Spleen (tissue), 11 donors: ENCODE measurements around the gene SETD1A. TPM values are rescaled to one million over a fixed set of nuclear protein-coding genes. Genes with fewer than 3 reads are reported as not detected.

Source experiments
- DNase-seq: peaks from one replicate; pipeline ENCODE4 v3.0.0-alpha.2; 2020
- H3K27ac ChIP-seq, 8 donors: fragments of 200-600 bp; sonication (generic) in 7 of 8; 1 replicate in 4 of 8; 2 replicates in 4 of 8; pipeline versions ENCODE4 v1.5.0 to v1.8.0; 2016 to 2021; ENCODE audit warnings: inconsistent platforms in 4 of 8, mild to moderate bottlenecking in 4 of 8, moderate library complexity in 1 of 8
- H3K27me3 ChIP-seq, 7 donors: fragments of 200-600 bp; sonication (generic) in 6 of 7; replicated peaks in 1 of 7; 1 replicate in 4 of 7; 2 replicates in 3 of 7; pipeline versions ENCODE4 v1.5.0 to v1.8.0; 2016 to 2021; ENCODE audit warnings: inconsistent platforms in 3 of 7, mild to moderate bottlenecking in 1 of 7
- H3K36me3 ChIP-seq, 6 donors: fragments of 200-600 bp; sonication (generic) in 5 of 6; 1 replicate in 4 of 6; 2 replicates in 2 of 6; pipeline versions ENCODE4 v1.5.0 to v1.8.0; 2016 to 2021; ENCODE audit warnings: inconsistent platforms in 2 of 6
- H3K4me1 ChIP-seq, 6 donors: fragments of 200-600 bp; sonication (generic) in 5 of 6; 1 replicate in 3 of 6; 2 replicates in 3 of 6; pipeline versions ENCODE4 v1.5.0 to v1.8.0; 2016 to 2021; ENCODE audit warnings: inconsistent platforms in 3 of 6
- H3K4me3 ChIP-seq, 8 donors: fragments of 200-600 bp; sonication (generic) in 7 of 8; 1 replicate in 4 of 8; 2 replicates in 4 of 8; pipeline versions ENCODE4 v1.5.0 to v1.8.0; 2016 to 2021; ENCODE audit warnings: inconsistent platforms in 4 of 8, mild to moderate bottlenecking in 4 of 8, moderate library complexity in 2 of 8
- H3K9me3 ChIP-seq, 8 donors: fragments of 200-600 bp; sonication (generic) in 7 of 8; 1 replicate in 4 of 8; 2 replicates in 4 of 8; pipeline versions ENCODE4 v1.5.0 to v1.8.0; 2016 to 2021; ENCODE audit warnings: inconsistent platforms in 4 of 8
- CTCF ChIP-seq, 11 experiments: fragments of 200-600 bp in 7 of 11; fragments of 450-650 bp in 4 of 11; sonication (generic) in 4 of 11; IDR thresholded peaks in 8 of 11; conservative IDR thresholded peaks in 3 of 11; 1 replicate in 7 of 11; 2 replicates in 4 of 11; pipeline versions ENCODE4 v1.4.0 to v1.8.0; 2016 to 2021; ENCODE audit warnings: antibody characterized with exemption in 11 of 11, inconsistent platforms in 4 of 11, mild to moderate bottlenecking in 1 of 11
- POLR2A ChIP-seq, 3 donors: fragments of 450-650 bp; IDR thresholded peaks; one replicate each; pipeline ENCODE4 v1.5.1; 2017; ENCODE audit warnings: antibody characterized with exemption in 3 of 3, mild to moderate bottlenecking in 1 of 3
- POLR2AphosphoS5 ChIP-seq, 3 donors: sonication (generic); formaldehyde crosslinking; IDR thresholded peaks; one replicate each; pipeline ENCODE4 v1.5.1; 2017; ENCODE audit warnings: antibody characterized with exemption in 3 of 3
- WGBS, 5 donors: extraction: QIAGEN DNeasy Blood & Tissue Kit in 3 of 5; methylation state at CpG; one replicate each; pipeline versions ENCODE4 v1.1.5 to v1.1.7; 2013 to 2018; 5-methylcytosine and 5-hydroxymethylcytosine counted together
- intact Hi-C: fragments of 100-400 bp; cut with DNase I; formaldehyde crosslinking; loops from one replicate; pipeline ENCODE4 v1.15.0; 2023; ENCODE audit warnings: low total_unique reads
- polyA plus RNA-seq, 3 donors: library from polyadenylated mRNA; stranded (reverse); fragments of 200-250 nt; gene quantifications; one replicate each; pipeline ENCODE4 v1.2.1, GENCODE V29; 2013
- total RNA-seq, 7 donors: library from RNA; depleted of rRNA in 3 of 7; stranded (reverse); fragments of >200 nt in 3 of 7; fragmentation: NEBNext Ultra II Directional in 4 of 7; extraction: Animal tissue kit (Norgen Biotek cat#: 25700) in 4 of 7; gene quantifications; one replicate each; pipeline versions ENCODE4 v1.1.0 to v1.2.1, GENCODE V29; 2016 to 2021
- donor health status: healthy with polysubstance abuse.
- donor health status: DM: no; HTN: no; CAD: no; lungs with moderate emphysema.
- donor health status: DM: no; HTN: no; CAD: no.
- donor health status: Bipolar disorder and iron deficiency.
- donor health status: healthy.
- donor health status: DM: no; HTN: no; CAD: no.
- donor health status: DM: yes; HTN: yes; CAD: no.

The SETD1A gene
- total and polyA plus RNA-seq, 10 donors, result 4.8 to 24.9 (median 14.7) TPM

DNA sequence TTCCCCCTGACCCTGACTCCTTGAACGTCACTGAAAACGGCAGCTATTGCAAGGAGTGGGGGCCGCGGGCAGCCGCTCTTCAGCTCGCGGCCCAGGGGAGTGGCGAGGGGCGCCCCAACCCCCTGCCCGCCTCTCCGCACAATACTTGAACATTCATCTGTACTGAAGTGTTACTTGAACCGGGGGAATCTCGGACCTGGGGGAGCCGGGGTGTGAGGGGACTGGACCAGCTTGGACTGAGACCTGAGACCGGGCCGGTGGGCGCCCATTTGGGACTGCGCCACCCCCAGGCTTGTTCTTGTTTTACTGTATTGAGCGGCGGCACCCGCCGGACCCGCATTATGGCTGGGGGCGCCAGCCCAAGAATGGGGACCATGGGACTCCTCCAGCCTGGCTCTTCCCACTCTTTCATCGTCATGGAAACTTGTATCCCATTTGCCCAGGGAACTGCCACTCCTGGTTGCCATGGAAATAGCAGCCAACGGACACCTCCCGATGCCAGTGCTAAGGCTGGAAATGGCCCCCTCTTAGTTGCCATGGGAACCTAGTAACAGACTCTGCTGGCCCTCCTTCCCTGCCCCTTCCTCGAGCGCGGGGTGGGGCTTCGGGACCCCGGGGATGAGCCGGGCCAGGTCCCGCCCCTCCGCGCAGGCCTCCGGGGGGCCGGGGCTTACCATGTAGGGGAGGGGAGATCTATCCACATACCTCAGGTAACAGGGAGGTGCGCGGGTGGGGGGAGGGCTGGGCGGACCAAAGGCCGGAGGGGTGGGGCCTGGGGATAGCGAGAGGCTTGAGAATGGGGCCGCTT, 9.5 kb upstream of the SETD1A start:
- Histone ChIP-seq H3K27me3 (no peaks in the 10 kb centered on the region), H3K36me3 (peaks cover 0 to 49% (median 0%) of the 10 kb centered on the region in 6 donors), H3K4me1 (peaks cover 11 to 53% (median 28%) of the 10 kb centered on the region in 6 donors), H3K27ac (peak overlapping the region; percentile 89 to 99 (median 96)), H3K9me3 (no peaks in the 10 kb centered on the region), H3K4me3 (peak overlapping the region; percentile 80 to 98 (median 92))
- intact Hi-C loops, result no loop called here
- peak in 2 of 3 donors; percentile 30 to 57 for TF ChIP-seq POLR2AphosphoS5 (IDR thresholded peaks at IDR 0.05)
- no peak for TF ChIP-seq CTCF (IDR thresholded peaks at IDR 0.05 in 8 of 11, conservative IDR thresholded peaks at IDR 0.05 in 3 of 11)
- 37 to 56% (median 48%) methylated on average over 25 to 44 of the region's 44 CpGs for WGBS, 5 donors
- peak; percentile 88 for DNase-seq

- no peaks in the 10 kb centered on the region for H3K9me3 ChIP-seq
- H3K4me3 ChIP-seq, result peak within 1 kb of the TSS; percentile 80 to 98 (median 92)
- TF ChIP-seq POLR2A (IDR thresholded peaks at IDR 0.05), result peak in 1 of 3 donors; percentile 41
- peak in 1 of 11 experiments; percentile 14 for TF ChIP-seq CTCF (IDR thresholded peaks at IDR 0.05 in 8 of 11, conservative IDR thresholded peaks at IDR 0.05 in 3 of 11)
- peak; percentile 89 to 91 (median 91) for TF ChIP-seq POLR2AphosphoS5 (IDR thresholded peaks at IDR 0.05)
- peak; percentile 97 for DNase-seq
- H3K36me3 ChIP-seq, result peaks cover 0 to 50% (median 0%) of the 10 kb centered on the region in 6 donors
- H3K4me1 ChIP-seq, result peaks cover 14 to 62% (median 36%) of the 10 kb centered on the region in 6 donors
- no peaks in the 10 kb centered on the region for H3K27me3 ChIP-seq
- H3K27ac ChIP-seq, result peak within 1 kb of the TSS; percentile 89 to 99 (median 96)
- intact Hi-C loops, result no loop called here
- 0 to 4% (median 1%) methylated on average over 17 to 70 of the region's 70 CpGs for WGBS, 5 donors
Measured at GRCh38 chr16:30948667-30949649, 8.6 kb upstream of the SETD1A start, which contains the start of gene ORAI3. ORAI3 (plus strand) TSS chr16:30949068; CDS start chr16:30949290, 222 bp downstream.

DNA sequence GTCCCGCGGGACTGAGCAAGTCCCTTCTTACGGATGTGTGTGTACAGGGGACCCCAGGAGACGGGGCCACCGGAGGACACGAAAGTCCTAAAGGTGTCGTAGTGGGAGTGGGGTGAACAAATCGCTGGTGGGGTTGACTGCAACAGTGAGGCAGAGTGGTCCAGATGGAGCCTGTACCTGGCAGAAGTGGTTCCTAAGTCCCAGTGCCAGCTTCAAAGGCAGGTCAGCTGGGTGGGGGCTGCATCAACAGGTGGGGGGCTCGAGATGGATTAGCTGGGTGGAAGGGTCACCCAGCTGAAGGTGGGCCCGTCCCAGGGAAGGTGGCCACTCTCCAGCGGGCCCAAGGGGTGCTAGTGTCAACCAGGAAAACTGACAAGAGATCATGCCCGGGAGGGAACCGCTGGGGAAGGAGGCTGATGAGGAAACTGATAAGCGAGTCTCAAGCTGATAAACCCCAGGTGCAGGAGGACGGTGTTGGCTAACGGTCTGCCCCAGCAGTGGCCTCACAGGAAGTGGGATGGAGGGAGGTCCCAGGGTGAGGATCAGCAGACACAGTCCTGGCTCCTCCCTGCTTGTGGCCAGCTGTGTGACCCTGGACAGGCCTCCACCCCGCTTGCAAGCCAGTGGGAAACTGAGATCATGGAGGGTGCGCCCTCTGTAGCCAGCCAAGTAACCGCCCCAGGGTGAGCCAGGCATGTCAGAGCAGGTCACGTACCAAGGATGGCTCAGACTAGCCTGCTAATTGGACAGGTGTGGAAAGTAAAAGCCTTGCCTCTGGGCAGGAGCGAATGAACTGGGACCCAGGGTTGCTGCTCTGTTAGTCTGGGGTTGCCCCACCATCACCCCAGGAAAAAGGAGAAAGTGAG, 7.7 kb upstream of the SETD1A start:
- Histone ChIP-seq H3K27ac (peak overlapping the region; percentile 89 to 99 (median 96)), H3K9me3 (no peaks in the 10 kb centered on the region), H3K36me3 (peaks cover 0 to 47% (median 0%) of the 10 kb centered on the region in 6 donors), H3K4me1 (peaks cover 16 to 71% (median 40%) of the 10 kb centered on the region in 6 donors), H3K27me3 (no peaks in the 10 kb centered on the region), H3K4me3 (peak overlapping the region; percentile 80 to 98 (median 92))
- intact Hi-C loops, result no loop called here
- DNase-seq, result peak; percentile 89
- TF ChIP-seq POLR2A (IDR thresholded peaks at IDR 0.05), result peak in 1 of 3 donors; percentile 23
- peak; percentile 84 to 90 (median 87) for TF ChIP-seq POLR2AphosphoS5 (IDR thresholded peaks at IDR 0.05)
- TF ChIP-seq CTCF (IDR thresholded peaks at IDR 0.05 in 8 of 11, conservative IDR thresholded peaks at IDR 0.05 in 3 of 11), result no peak
- 2 to 3% (median 2%) methylated on average over 17 to 21 of the region's 21 CpGs for WGBS, 5 donors
